ENCODE data around the gene SMAD3.

The SMAD3 gene

DNA sequence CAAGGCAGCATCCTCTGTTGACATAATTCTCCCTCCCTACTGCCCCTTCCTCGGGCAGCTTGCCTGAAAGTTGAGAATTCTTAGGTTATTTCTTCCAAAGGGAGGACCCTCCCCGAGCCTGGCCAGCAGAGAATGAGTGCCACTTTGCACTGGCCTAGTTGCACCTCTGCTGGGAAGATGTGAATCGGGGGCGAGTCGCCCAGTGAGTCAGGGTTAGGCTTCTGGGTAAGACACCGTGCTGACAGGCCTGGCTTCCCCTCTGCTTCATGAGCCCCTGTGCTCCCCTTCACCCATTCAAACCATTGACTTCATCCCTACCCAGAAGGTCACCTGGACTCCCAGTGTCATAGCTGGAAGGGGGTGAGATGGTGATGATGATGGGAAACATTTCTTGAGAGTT is 106.8 kb downstream of the SMAD3 start:
- no peak for DNase-seq (ENCODE audit: low spot score)
- TF ChIP-seq, protein P1, sequence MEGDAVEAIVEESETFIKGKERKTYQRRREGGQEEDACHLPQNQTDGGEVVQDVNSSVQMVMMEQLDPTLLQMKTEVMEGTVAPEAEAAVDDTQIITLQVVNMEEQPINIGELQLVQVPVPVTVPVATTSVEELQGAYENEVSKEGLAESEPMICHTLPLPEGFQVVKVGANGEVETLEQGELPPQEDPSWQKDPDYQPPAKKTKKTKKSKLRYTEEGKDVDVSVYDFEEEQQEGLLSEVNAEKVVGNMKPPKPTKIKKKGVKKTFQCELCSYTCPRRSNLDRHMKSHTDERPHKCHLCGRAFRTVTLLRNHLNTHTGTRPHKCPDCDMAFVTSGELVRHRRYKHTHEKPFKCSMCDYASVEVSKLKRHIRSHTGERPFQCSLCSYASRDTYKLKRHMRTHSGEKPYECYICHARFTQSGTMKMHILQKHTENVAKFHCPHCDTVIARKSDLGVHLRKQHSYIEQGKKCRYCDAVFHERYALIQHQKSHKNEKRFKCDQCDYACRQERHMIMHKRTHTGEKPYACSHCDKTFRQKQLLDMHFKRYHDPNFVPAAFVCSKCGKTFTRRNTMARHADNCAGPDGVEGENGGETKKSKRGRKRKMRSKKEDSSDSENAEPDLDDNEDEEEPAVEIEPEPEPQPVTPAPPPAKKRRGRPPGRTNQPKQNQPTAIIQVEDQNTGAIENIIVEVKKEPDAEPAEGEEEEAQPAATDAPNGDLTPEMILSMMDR (IDR thresholded peaks at IDR 0.05; ENCODE audit: extremely low read depth, insufficient read depth, missing control alignments), result no peak
- in situ Hi-C loops (cut with MboI; ENCODE audit: low pct_unique_long_range_greater_than_20kb, low sequenced_read_pairs, unreplicated experiment), result loop anchor here (10.0 kb wide), 1 partner anchor 77 kb away; no protein-coding TSS in a partner anchor

DNA sequence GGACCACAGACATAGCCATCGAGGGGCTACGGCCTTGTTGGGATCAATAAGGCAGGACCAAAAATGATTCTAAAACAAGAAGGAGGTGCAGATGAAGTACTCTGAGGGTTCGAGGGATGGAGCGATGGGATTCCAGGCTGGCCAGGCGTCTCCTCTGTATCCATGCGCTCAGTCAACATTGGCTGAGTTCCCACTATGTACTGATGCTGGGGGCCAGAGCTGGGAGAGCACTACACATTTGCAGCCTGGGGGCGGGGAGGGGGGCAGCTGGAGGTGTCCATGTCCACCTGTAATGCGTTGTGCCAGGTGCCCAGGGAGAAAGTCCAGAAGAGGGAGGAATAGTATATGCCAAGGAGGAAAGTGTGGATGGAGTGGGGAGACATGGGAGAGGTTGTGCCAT is 107.6 kb downstream of the SMAD3 start:
- in situ Hi-C loops (cut with MboI; ENCODE audit: low pct_unique_long_range_greater_than_20kb, low sequenced_read_pairs, unreplicated experiment), result loop anchor here (10.0 kb wide), 1 partner anchor 78 kb away; no protein-coding TSS in a partner anchor
- no peak for DNase-seq (ENCODE audit: low spot score)
- TF ChIP-seq, protein P1 (IDR thresholded peaks at IDR 0.05; ENCODE audit: extremely low read depth, insufficient read depth, missing control alignments), result no peak

DNA sequence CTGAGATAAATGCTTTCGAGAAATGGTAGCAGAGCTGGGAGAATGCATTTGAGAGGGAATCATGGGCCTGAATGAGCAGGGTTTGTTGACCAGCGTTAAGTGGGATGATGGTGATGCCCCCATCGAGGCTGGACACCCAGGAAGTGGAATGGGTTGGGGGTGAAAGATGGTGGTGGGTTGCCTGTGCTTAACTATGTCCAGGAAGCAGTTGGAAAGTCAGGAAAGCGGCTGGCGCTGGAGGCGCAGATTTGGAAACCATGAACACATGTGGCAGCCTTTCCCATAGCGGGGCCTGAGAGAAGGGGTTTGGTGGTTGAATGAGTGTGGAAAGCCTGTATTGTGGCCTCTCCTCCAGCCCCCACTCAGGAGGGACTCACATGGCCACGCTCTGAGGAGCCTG is 108.4 kb downstream of the SMAD3 start:
- no peak for DNase-seq (ENCODE audit: low spot score)
- in situ Hi-C loops (cut with MboI; ENCODE audit: low pct_unique_long_range_greater_than_20kb, low sequenced_read_pairs, unreplicated experiment), result loop anchor here (10.0 kb wide), 1 partner anchor 79 kb away; no protein-coding TSS in a partner anchor
- TF ChIP-seq, protein P1 (IDR thresholded peaks at IDR 0.05; ENCODE audit: extremely low read depth, insufficient read depth, missing control alignments), result no peak

DNA sequence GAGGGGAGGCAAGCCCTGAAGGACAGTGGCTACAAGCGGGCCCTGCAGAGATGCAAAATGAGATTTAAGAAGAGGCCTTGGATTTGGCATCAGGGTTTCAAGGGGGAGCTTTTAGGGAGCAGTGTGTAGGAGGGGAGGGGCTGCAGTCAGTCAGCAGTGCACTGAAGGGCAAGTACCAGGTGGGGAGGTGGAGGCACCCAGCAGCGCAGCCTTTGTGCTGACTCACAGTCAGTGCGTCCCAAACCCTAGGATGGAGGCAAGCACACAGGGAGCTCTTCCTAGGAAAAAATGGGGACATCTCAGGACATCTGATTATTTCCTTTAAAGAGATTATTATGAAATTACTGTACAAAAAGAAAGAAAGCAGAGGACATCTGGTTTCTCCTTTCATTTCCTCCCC is 109.0 kb downstream of the SMAD3 start:
- TF ChIP-seq, protein P1 (IDR thresholded peaks at IDR 0.05; ENCODE audit: extremely low read depth, insufficient read depth, missing control alignments), result no peak
- no peak for DNase-seq (ENCODE audit: low spot score)
- in situ Hi-C loops (cut with MboI; ENCODE audit: low pct_unique_long_range_greater_than_20kb, low sequenced_read_pairs, unreplicated experiment), result loop anchor here (10.0 kb wide), 1 partner anchor 80 kb away; no protein-coding TSS in a partner anchor

DNA sequence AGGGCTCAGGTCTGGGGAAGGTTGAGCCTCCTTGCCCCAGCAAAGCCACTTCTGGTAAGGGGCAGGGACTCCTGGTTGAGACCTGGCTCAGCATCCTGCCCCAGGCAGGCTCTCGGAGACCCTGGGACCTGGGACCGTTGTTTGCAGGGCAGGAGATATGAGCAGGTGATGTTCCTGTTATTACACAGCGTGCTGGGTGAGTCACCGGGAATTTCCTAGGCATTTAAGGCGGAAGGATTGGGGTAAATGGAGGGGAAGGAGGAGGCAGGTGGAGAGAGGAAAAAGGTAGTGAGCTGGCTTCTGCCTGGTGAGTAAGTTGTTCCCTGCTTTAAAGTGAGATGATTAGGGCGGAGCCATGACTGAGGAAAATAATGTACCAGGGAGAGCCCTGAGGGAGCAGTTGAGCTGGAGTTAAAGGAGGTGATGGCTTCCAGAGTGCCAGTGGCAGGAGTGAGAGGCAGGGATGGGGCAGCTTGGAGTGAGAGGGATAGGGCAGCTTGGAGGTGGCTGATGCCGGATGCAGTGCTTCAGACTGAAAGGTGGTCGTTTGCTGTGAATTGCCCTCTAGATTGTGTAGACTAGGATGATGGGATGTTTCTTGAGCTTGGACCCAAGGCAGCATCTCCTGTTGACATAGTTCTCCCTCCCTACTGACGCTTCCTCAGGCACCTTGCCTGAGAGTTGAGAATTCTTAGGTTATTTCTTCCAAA is 109.6 kb downstream of the SMAD3 start:
- in situ Hi-C loops (cut with MboI; ENCODE audit: low pct_unique_long_range_greater_than_20kb, low sequenced_read_pairs, unreplicated experiment), result loop anchor here (10.0 kb wide), 1 partner anchor 80 kb away; no protein-coding TSS in a partner anchor
- peak; percentile 44 for DNase-seq (ENCODE audit: low spot score)
- TF ChIP-seq, protein P1 (IDR thresholded peaks at IDR 0.05; ENCODE audit: extremely low read depth, insufficient read depth, missing control alignments), result no peak

DNA sequence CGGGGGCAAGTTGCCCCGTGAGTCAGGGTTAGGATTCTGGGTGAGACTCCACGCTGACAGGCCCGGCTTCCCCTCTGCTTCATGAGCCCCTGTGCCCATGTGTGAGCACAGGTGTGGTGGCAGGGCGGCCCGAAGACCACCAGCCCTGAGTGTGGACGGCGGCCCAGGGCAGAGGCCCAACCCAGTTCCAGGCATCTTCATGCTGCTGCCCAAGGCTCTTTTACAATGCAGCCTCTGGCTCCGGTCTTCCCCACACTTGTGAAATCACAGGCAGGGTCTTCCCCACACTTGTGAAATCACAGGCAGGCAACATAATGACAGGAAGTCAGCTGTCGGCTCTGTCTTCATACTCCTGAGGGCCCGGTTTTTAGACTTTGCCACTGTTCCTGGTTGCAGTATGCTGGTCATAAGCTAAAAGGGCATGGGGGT is 110.3 kb downstream of the SMAD3 start:
- peak; percentile 70 for DNase-seq (ENCODE audit: low spot score)
- in situ Hi-C loops (cut with MboI; ENCODE audit: low pct_unique_long_range_greater_than_20kb, low sequenced_read_pairs, unreplicated experiment), result loop anchor here (10.0 kb wide), 1 partner anchor 81 kb away; no protein-coding TSS in a partner anchor

More for the DNA sequence above, 110.3 kb downstream of the SMAD3 start:
- TF ChIP-seq, protein P1 (IDR thresholded peaks at IDR 0.05; ENCODE audit: extremely low read depth, insufficient read depth, missing control alignments), result no peak
